ENCODE measurements around the gene GBX1. TPM values are rescaled to one million over a fixed set of nuclear protein-coding genes. Genes with fewer than 3 reads are reported as not detected.

GBX1 gene
- total and polyA plus RNA-seq, 7 donors = 0.07 to 1.9 (median 0.65) TPM; not detected in 1

DNA sequence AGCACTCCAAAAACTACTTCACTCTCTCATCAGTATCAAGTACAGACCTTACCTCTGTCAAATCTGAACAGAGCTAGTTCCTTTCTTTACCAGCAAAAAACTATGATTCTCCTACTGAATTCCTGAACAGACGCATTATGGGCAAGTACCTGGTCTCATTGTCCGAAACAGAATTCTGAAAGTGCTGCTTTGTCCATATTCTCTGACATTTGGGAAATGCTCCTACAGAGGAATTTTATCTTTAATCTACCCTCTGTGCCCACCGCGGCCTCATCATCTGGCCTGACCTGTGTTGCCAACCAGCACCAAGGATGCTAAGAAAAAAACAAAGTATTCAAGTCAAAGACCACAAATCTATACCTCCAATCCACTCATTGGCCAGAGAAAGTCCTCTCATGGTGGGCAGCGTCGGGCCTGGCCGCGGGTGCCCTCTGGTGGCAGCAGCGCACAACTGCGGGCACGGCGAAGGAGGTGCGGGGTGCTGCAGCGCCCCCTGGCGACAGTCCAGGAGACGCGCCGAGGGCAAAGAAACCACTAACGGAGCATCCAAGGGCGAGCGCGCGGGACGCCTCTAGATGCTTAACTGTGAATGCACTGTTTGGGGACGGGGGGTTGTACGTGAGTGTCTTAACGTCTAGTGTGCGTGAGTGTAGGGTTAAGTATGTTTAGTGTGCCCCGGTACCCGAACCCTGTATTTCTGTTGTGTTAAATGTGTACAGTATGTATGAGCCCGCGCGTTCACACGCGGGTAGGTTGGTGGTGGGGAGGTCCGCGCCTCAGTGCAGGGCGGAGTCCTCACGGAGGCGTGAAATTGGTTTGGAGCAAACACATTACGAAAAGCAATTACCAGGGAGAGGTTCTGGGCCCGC, 5.0 kb upstream of the GBX1 start:
- peak; percentile 78 to 90 for DNase-seq
- intact Hi-C loops (cut with DNase I) = loop anchor here (1.0 to 5.0 kb wide), 2 partner anchors 48 to 130 kb away; no protein-coding TSS in a partner anchor
- Histone ChIP-seq H3K36me3 (ENCODE audit: insufficient read depth in 1 of 2, low read depth in 1 of 2) (peaks cover 0 to 12% of the 10 kb centered on the region in 2 donors), H3K4me3 (no peak overlapping the region), H3K27ac (no peak overlapping the region), H3K9me3 (no peaks in the 10 kb centered on the region), H3K4me1 (peaks cover 22% of the 10 kb centered on the region), H3K27me3 (ENCODE audit: insufficient read depth in 3 of 3, low read length in 2 of 3) (no peaks in the 10 kb centered on the region)
- peak; percentile 78 to 86 (median 82) for ATAC-seq
- WGBS, 3 donors = 22 to 28% (median 22%) methylated on average over 42 of the region's 42 CpGs
- TF ChIP-seq, protein P1, sequence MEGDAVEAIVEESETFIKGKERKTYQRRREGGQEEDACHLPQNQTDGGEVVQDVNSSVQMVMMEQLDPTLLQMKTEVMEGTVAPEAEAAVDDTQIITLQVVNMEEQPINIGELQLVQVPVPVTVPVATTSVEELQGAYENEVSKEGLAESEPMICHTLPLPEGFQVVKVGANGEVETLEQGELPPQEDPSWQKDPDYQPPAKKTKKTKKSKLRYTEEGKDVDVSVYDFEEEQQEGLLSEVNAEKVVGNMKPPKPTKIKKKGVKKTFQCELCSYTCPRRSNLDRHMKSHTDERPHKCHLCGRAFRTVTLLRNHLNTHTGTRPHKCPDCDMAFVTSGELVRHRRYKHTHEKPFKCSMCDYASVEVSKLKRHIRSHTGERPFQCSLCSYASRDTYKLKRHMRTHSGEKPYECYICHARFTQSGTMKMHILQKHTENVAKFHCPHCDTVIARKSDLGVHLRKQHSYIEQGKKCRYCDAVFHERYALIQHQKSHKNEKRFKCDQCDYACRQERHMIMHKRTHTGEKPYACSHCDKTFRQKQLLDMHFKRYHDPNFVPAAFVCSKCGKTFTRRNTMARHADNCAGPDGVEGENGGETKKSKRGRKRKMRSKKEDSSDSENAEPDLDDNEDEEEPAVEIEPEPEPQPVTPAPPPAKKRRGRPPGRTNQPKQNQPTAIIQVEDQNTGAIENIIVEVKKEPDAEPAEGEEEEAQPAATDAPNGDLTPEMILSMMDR (IDR thresholded peaks at IDR 0.05) = peak; percentile 100

DNA sequence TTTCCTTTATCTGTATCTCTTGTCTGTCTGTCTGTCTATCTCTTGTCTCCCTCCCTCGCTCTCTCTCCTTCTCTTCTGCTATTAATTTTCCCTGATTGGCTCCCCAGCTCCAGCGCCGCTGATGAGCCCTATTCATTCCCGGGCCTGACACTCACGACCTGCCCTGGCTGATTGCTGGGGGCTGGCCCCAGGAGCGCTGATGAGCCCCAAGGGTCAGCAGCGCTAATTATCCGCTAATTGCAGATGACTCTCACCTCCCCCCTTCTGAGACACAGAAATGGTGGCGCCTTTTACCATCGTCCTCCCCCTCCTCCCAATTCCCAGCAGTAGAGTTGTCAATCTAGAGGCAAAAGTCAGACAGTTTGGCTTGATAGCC, 1.3 kb upstream of the GBX1 start:
- TF ChIP-seq, protein P1 (IDR thresholded peaks at IDR 0.05) = no peak
- H3K4me3 ChIP-seq = peak overlapping the region; percentile 66
- peaks cover 12% of the 10 kb centered on the region for H3K4me1 ChIP-seq
- no peaks in the 10 kb centered on the region for H3K9me3 ChIP-seq
- peak overlapping the region; percentile 15 for H3K27ac ChIP-seq
- H3K36me3 ChIP-seq (ENCODE audit: insufficient read depth in 1 of 2, low read depth in 1 of 2) = no peaks in the 10 kb centered on the region
- DNase-seq = peak in 1 of 2 donors; percentile 19
- no peak for ATAC-seq
- H3K27me3 ChIP-seq (ENCODE audit: insufficient read depth in 3 of 3, low read length in 2 of 3) = peaks cover 0 to 20% (median 0%) of the 10 kb centered on the region in 3 donors
- WGBS, 3 donors = 65 to 69% (median 67%) methylated on average over 10 of the region's 10 CpGs
- intact Hi-C loops (cut with DNase I) = loop anchor here in 1 of 2 donors (1.0 kb wide), 1 partner anchor 40 kb away; no protein-coding TSS in a partner anchor

- peaks cover 12% of the 10 kb centered on the region for H3K4me1 ChIP-seq
- TF ChIP-seq, protein P1 (IDR thresholded peaks at IDR 0.05) = peak; percentile 72
- H3K36me3 ChIP-seq (ENCODE audit: insufficient read depth in 1 of 2, low read depth in 1 of 2) = no peaks in the 10 kb centered on the region
- DNase-seq (peak; percentile 40 to 76), ATAC-seq (peak; percentile 77 to 85 (median 78))
- H3K4me3 ChIP-seq = peak overlapping the region; percentile 66
- H3K27me3 ChIP-seq (ENCODE audit: insufficient read depth in 3 of 3, low read length in 2 of 3) = peaks cover 0 to 21% (median 0%) of the 10 kb centered on the region in 3 donors
- no peaks in the 10 kb centered on the region for H3K9me3 ChIP-seq
- intact Hi-C loops (cut with DNase I) = loop anchor here in 1 of 2 donors (1.0 kb wide), 1 partner anchor 40 kb away; no protein-coding TSS in a partner anchor
- 7 to 11% (median 9%) methylated on average over 28 to 52 of the region's 52 CpGs for WGBS, 3 donors
- H3K27ac ChIP-seq = no peak overlapping the region
Observed at GRCh38 chr7:151168003-151168786, 701 bp upstream of the GBX1 start.

GRCh38 chr7:151166629-151167196, 781 bp downstream of the GBX1 start:
- Histone ChIP-seq H3K27ac (no peak overlapping the region), H3K36me3 (ENCODE audit: insufficient read depth in 1 of 2, low read depth in 1 of 2) (no peaks in the 10 kb centered on the region), H3K9me3 (no peaks in the 10 kb centered on the region), H3K4me3 (peak overlapping the region; percentile 66), H3K27me3 (ENCODE audit: insufficient read depth in 3 of 3, low read length in 2 of 3) (peaks cover 0 to 24% (median 0%) of the 10 kb centered on the region in 3 donors), H3K4me1 (peaks cover 7% of the 10 kb centered on the region)
- 35 to 47% (median 46%) methylated on average over 29 to 31 of the region's 31 CpGs for WGBS, 3 donors
- ATAC-seq (no peak), DNase-seq (peak in 1 of 2 donors; percentile 43)
- TF ChIP-seq, protein P1 (IDR thresholded peaks at IDR 0.05) = no peak
- intact Hi-C loops (cut with DNase I) = no loop called here

All from psoas muscle (tissue), 8 donors.